ENCODE results near the gene ARFGEF3.

The ARFGEF3 gene

GRCh38 chr6:138321934-138322333, 160.2 kb downstream of the ARFGEF3 start:
- CTCF ChIA-PET = no interaction called here
- Mint-ChIP-seq H3K4me3 (no peak overlapping the region), H3K36me3 (no peaks in the 10 kb centered on the region), H3K27ac (no peak overlapping the region), H3K9me3 (no peaks in the 10 kb centered on the region), H3K27me3 (peaks cover 7% of the 10 kb centered on the region), H3K4me1 (no peaks in the 10 kb centered on the region)
- no peak for DNase-seq

- CTCF ChIA-PET = no interaction called here
- DNase-seq = no peak
- no peaks in the 10 kb centered on the region for H3K4me1 Mint-ChIP-seq
- H3K4me3 Mint-ChIP-seq = no peak overlapping the region
- H3K27ac Mint-ChIP-seq = no peak overlapping the region
- H3K9me3 Mint-ChIP-seq = no peaks in the 10 kb centered on the region
- peaks cover 4% of the 10 kb centered on the region for H3K27me3 Mint-ChIP-seq
- H3K36me3 Mint-ChIP-seq = no peaks in the 10 kb centered on the region
Measured at GRCh38 chr6:138323821-138324220, 162.1 kb downstream of the ARFGEF3 start.

GRCh38 chr6:138328210-138328609, 166.5 kb downstream of the ARFGEF3 start:
- Mint-ChIP-seq H3K36me3 (no peaks in the 10 kb centered on the region), H3K9me3 (no peaks in the 10 kb centered on the region), H3K27me3 (peaks cover 14% of the 10 kb centered on the region), H3K4me3 (no peak overlapping the region), H3K4me1 (no peaks in the 10 kb centered on the region), H3K27ac (no peak overlapping the region)
- no peak for DNase-seq
- CTCF ChIA-PET = no interaction called here

- Mint-ChIP-seq H3K36me3 (no peaks in the 10 kb centered on the region), H3K9me3 (no peaks in the 10 kb centered on the region), H3K4me1 (no peaks in the 10 kb centered on the region), H3K27ac (no peak overlapping the region), H3K4me3 (no peak overlapping the region), H3K27me3 (peaks cover 13% of the 10 kb centered on the region)
- DNase-seq = no peak
- CTCF ChIA-PET = interaction anchor here (1.1 kb wide), 1 partner anchor 15 kb away, joined by 3 read pairs; no protein-coding TSS in a partner anchor
Measured at GRCh38 chr6:138330763-138331162, 169.0 kb downstream of the ARFGEF3 start.

- no peak for DNase-seq
- CTCF ChIA-PET = interaction anchor here (1.1 kb wide), 1 partner anchor 14 kb away, joined by 3 read pairs; no protein-coding TSS in a partner anchor
- Mint-ChIP-seq H3K27ac (no peak overlapping the region), H3K4me1 (no peaks in the 10 kb centered on the region), H3K9me3 (no peaks in the 10 kb centered on the region), H3K4me3 (no peak overlapping the region), H3K36me3 (no peaks in the 10 kb centered on the region), H3K27me3 (peaks cover 13% of the 10 kb centered on the region)
Measured at GRCh38 chr6:138331444-138331843, 169.7 kb downstream of the ARFGEF3 start.

GRCh38 chr6:138331984-138332383, 170.2 kb downstream of the ARFGEF3 start:
- DNase-seq = no peak
- Mint-ChIP-seq H3K36me3 (no peaks in the 10 kb centered on the region), H3K9me3 (no peaks in the 10 kb centered on the region), H3K27ac (no peak overlapping the region), H3K4me1 (no peaks in the 10 kb centered on the region), H3K27me3 (peaks cover 13% of the 10 kb centered on the region), H3K4me3 (no peak overlapping the region)
- CTCF ChIA-PET = interaction anchor here (1.1 kb wide), 1 partner anchor 13 kb away, joined by 3 read pairs; no protein-coding TSS in a partner anchor

GRCh38 chr6:138334000-138334399, 172.3 kb downstream of the ARFGEF3 start:
- H3K4me1 Mint-ChIP-seq = no peaks in the 10 kb centered on the region
- no peaks in the 10 kb centered on the region for H3K36me3 Mint-ChIP-seq
- H3K9me3 Mint-ChIP-seq = no peaks in the 10 kb centered on the region
- no peak for DNase-seq
- H3K27ac Mint-ChIP-seq = no peak overlapping the region
- CTCF ChIA-PET = no interaction called here
- H3K27me3 Mint-ChIP-seq = peaks cover 13% of the 10 kb centered on the region
- no peak overlapping the region for H3K4me3 Mint-ChIP-seq

- no peak for DNase-seq
- Mint-ChIP-seq H3K4me1 (no peaks in the 10 kb centered on the region), H3K9me3 (no peaks in the 10 kb centered on the region), H3K36me3 (no peaks in the 10 kb centered on the region), H3K27me3 (peaks cover 13% of the 10 kb centered on the region), H3K27ac (no peak overlapping the region), H3K4me3 (no peak overlapping the region)
- CTCF ChIA-PET = no interaction called here
Measured at GRCh38 chr6:138334963-138335362, 173.2 kb downstream of the ARFGEF3 start.

GRCh38 chr6:138336221-138336620, 174.5 kb downstream of the ARFGEF3 start:
- H3K9me3 Mint-ChIP-seq = no peaks in the 10 kb centered on the region
- peaks cover 7% of the 10 kb centered on the region for H3K27me3 Mint-ChIP-seq
- CTCF ChIA-PET = no interaction called here

GRCh38 chr6:138337076-138337475, 175.3 kb downstream of the ARFGEF3 start:
- CTCF ChIA-PET = no interaction called here
- Mint-ChIP-seq H3K27me3 (peaks cover 5% of the 10 kb centered on the region), H3K9me3 (no peaks in the 10 kb centered on the region), H3K4me3 (no peak overlapping the region), H3K27ac (no peak overlapping the region), H3K4me1 (no peaks in the 10 kb centered on the region), H3K36me3 (no peaks in the 10 kb centered on the region)
- DNase-seq = no peak

More at GRCh38 chr6:138336221-138336620, 174.5 kb downstream of the ARFGEF3 start:
- DNase-seq = no peak
- H3K27ac Mint-ChIP-seq = no peak overlapping the region
- H3K36me3 Mint-ChIP-seq = no peaks in the 10 kb centered on the region
- H3K4me1 Mint-ChIP-seq = no peaks in the 10 kb centered on the region
- no peak overlapping the region for H3K4me3 Mint-ChIP-seq

GRCh38 chr6:138339024-138339423, 177.3 kb downstream of the ARFGEF3 start:
- CTCF ChIA-PET = no interaction called here
- peaks cover 7% of the 10 kb centered on the region for H3K27me3 Mint-ChIP-seq
- H3K4me1 Mint-ChIP-seq = no peaks in the 10 kb centered on the region
- no peak for DNase-seq
- no peaks in the 10 kb centered on the region for H3K36me3 Mint-ChIP-seq
- no peak overlapping the region for H3K4me3 Mint-ChIP-seq
- H3K9me3 Mint-ChIP-seq = no peaks in the 10 kb centered on the region
- no peak overlapping the region for H3K27ac Mint-ChIP-seq

GRCh38 chr6:138341176-138341575, 179.4 kb downstream of the ARFGEF3 start:
- Mint-ChIP-seq H3K36me3 (no peaks in the 10 kb centered on the region), H3K9me3 (no peaks in the 10 kb centered on the region), H3K4me1 (no peaks in the 10 kb centered on the region), H3K27ac (no peak overlapping the region), H3K27me3 (peaks cover 4% of the 10 kb centered on the region), H3K4me3 (no peak overlapping the region)
- CTCF ChIA-PET = no interaction called here
- DNase-seq = no peak

- no peaks in the 10 kb centered on the region for H3K36me3 Mint-ChIP-seq
- H3K4me3 Mint-ChIP-seq = no peak overlapping the region
- H3K4me1 Mint-ChIP-seq = no peaks in the 10 kb centered on the region
- H3K27ac Mint-ChIP-seq = no peak overlapping the region
- CTCF ChIA-PET = no interaction called here
- no peak for DNase-seq
- no peaks in the 10 kb centered on the region for H3K9me3 Mint-ChIP-seq
- H3K27me3 Mint-ChIP-seq = peaks cover 10% of the 10 kb centered on the region
Measured at GRCh38 chr6:138343112-138343511, 181.4 kb downstream of the ARFGEF3 start.

- peaks cover 20% of the 10 kb centered on the region for H3K27me3 Mint-ChIP-seq
- H3K36me3 Mint-ChIP-seq = no peaks in the 10 kb centered on the region
- CTCF ChIA-PET = interaction anchor here (0.9 to 1.2 kb wide), 3 partner anchors 14 to 229 kb away, joined by 3 to 4 read pairs (median 3); partner anchors contain the start of gene SMIM28
Measured at GRCh38 chr6:138345565-138346285, 184.0 kb downstream of the ARFGEF3 start.

More at GRCh38 chr6:138345565-138346285, 184.0 kb downstream of the ARFGEF3 start:
- no peak overlapping the region for H3K4me3 Mint-ChIP-seq
- H3K27ac Mint-ChIP-seq = no peak overlapping the region
- DNase-seq = no peak
- H3K4me1 Mint-ChIP-seq = no peaks in the 10 kb centered on the region
- H3K9me3 Mint-ChIP-seq = no peaks in the 10 kb centered on the region

Measured in activated naive CD4-positive, alpha-beta T cell treated with anti-CD3 and anti-CD28 coated beads, Interleukin-2, amount 10 ng/mL, durations not matched to agents 7 days and 5 days (primary cell).